HG02943 (cell line): Measurements from ENCODE around the gene ASB9.
"Not testable (repeated sequence)": the region's sequence is repeated elsewhere in the genome, so short reads cannot be mapped to it uniquely, and the experiment has no call there.

Experiments
- ATAC-seq: cut with Tn5 transposase; IDR thresholded peaks from one replicate; pipeline ENCODE4 v1.9.1; 2021; ENCODE audit warnings: mild to moderate bottlenecking, low read depth, moderate library complexity; ENCODE audit not compliant: unreplicated experiment

Gene ASB9

GRCh38 chrX:15242899-15243555 is 26.9 kb downstream of the ASB9 start:
- ATAC-seq = no peak

GRCh38 chrX:15241301-15241700 is 28.6 kb downstream of the ASB9 start:
- no peak for ATAC-seq

DNA sequence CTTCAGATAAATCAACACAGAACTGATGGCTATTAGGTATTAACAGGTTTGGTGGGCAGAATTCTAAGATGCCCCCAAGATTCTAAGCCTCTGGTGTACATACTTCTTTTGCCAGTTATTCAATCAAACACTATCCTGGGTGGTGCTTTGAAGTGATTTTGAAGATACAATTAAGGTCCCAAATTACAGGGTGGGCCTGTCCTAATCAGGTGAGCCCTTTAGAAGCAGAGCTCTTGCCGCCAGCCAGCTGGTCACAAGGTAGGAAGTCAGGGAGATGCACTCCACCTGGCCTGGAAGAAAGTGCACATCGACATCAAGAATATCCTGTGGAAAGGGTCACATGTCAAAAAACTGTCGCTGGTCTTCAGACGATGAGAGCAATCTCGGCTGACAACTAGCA is 29.5 kb downstream of the ASB9 start:
- ATAC-seq = no peak

DNA sequence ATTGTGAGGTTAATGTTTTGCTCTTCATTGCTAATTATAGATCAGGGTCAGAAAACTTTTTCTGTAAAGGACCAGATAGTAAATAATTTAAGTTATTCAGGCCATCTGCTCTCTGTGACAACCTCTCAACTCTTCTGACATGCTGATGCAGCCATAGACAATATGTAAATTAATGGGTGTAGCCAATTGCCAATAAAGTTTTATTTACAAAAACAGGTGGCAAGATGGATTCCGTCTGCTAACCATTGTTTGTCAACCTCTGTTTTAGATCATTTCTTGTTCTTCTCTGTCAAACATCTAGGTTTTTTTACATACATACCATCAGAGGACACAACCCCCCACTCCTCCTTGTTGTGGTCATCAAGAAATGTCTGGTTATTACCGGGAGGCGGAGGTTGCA is 33.7 kb downstream of the ASB9 start:
- ATAC-seq = no peak

- ATAC-seq = no peak
Observed at GRCh38 chrX:15235001-15235400, 34.9 kb downstream of the ASB9 start.

- no peak for ATAC-seq
Observed at GRCh38 chrX:15233416-15234015, 36.4 kb downstream of the ASB9 start.

DNA sequence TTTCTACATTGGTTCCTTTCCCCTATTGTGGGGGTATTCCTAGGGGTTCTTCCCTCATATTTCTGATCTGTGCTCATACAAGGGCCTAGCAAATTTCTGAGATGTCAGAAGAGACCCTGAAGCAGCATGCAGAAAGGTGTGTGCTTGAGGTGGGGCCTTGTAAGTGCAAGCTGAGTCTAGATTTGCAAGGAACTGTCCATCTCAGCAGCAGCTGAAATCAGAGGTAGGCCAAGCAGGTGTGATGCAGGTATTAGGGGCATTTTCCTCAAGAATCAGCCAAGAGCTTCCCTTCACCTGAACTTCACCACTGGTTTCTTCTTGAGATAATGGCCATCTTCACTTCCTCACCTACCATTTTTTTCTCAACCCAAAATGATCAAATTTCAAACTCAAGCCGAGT is 45.1 kb downstream of the ASB9 start:
- ATAC-seq = no peak

GRCh38 chrX:15221321-15221720 is 48.6 kb downstream of the ASB9 start:
- ATAC-seq = no peak

- ATAC-seq = no peak
Observed at GRCh38 chrX:15217161-15217560, 52.7 kb downstream of the ASB9 start.

DNA sequence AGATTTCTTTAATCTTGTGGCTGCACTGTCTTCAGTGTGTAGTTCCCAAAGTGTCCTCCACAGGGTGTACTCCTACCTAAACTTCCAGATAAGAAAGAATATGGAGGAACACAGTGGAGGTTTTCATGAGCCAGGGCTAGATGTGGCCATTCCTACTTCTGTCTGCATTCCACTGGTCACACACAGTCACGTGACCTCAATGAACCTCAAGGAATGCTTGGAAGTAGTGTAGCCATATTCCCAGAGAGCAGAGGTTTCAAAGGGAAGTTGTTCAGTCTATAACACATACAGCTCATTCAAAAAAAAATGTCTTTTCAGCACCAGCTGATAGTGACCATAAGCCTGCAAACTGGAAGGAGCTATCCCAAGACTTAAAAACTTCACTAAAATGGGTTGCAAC is 53.6 kb downstream of the ASB9 start:
- ATAC-seq = no peak

- no peak for ATAC-seq
Observed at GRCh38 chrX:15215366-15215765, 54.5 kb downstream of the ASB9 start.

GRCh38 chrX:15214588-15214987 is 55.3 kb downstream of the ASB9 start:
- ATAC-seq = no peak

DNA sequence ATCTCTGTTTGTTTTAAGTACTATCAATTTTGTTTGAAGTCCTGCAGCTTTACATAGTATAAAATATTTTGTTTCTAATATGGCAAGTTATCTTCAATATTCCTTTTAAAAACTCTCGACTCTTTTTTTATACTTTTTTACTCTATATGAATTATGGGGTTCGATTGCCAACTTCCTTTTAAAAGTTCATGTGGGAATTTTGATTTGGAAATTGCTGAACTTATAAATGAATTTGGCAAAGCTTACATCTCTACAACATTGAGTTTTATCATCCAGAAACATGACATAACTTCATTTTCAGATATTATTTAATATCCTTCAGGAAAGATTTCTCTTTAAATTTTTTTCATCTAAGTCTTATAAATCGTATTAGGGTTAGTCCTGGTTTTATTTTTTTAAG is 60.8 kb downstream of the ASB9 start:
- ATAC-seq = no peak

GRCh38 chrX:15207994-15208393 is 61.9 kb downstream of the ASB9 start:
- ATAC-seq = no peak

- ATAC-seq = no peak
Observed at GRCh38 chrX:15207384-15207783, 62.5 kb downstream of the ASB9 start.

DNA sequence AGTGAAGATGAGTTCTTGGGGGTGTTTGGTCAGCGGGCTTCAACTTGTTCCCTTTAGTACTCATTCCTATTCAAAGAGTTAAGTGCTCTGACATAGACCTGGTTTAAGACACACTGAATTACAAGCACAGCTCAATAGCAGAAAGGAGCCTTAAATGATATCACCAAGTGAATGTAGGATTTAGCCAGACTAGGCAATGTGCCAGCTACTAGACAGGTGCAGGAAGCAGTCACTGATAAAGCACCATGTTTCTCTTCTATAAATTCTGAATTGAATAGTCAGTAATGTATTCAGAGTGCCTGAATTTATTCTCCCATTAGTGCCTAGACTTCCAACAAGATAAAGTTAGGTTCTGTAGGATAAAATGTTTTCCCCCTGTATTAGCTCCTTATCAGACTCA is 63.6 kb downstream of the ASB9 start:
- ATAC-seq = no peak

GRCh38 chrX:15204130-15204751 is 65.6 kb downstream of the ASB9 start:
- peak; percentile 69 for ATAC-seq

DNA sequence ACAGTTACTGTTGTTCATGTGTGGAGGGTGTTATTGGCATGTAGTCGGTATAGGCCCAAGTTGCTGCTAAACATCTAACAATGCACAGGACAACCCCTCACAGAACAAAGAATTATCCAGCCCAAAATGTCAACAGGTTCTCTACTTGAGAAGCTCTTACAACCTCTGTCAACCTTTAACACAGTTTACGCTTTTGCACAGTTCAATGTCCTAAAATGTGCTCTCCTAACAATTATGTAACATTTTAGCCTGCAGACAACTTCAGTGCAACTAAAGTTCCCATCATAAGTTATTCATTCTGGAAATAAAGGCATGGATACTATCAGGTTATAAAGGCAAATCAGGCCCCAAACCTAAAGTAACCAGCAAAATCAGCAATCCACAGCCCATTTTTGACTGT is 66.2 kb downstream of the ASB9 start:
- ATAC-seq = no peak

GRCh38 chrX:15202454-15203177 is 67.3 kb downstream of the ASB9 start:
- ATAC-seq = no peak

DNA sequence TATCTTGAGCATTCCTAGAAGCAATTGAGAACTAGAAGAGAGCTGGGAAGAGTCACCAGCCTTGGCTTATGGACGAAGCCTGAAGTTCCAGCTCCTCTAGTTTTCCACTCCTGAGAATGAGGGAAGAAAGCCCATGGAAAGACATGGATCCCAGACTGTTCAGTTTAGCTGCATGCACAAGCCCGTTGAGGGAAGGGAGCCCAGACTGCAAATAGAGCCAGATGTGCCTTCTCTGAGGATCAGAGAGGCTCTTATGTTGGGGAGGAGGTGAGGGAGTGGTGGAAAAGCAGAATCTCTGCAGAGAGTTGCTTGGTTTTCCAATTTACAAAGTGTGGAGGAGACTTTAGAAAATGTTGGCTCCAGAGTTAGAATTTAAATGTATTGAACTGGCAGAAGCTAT is 69.0 kb downstream of the ASB9 start:
- ATAC-seq = no peak

GRCh38 chrX:15198608-15199202 is 71.2 kb downstream of the ASB9 start:
- not testable (repeated sequence) for ATAC-seq
